IMR-90 (cell line): ENCODE data around the gene SYNPO2.

Experiments
- CTCF ChIP-seq: conservative IDR thresholded peaks from 2 replicates; pipeline ENCODE4 v1.5.1; 2012; ENCODE audit warnings: mild to moderate bottlenecking, low read depth, low read length, improper control_type of control experiment
- SMC3 ChIP-seq: fragments of 150-350 bp; IDR thresholded peaks from 2 replicates; pipeline ENCODE4 v1.6.1; 2016; ENCODE audit warnings: low read depth, mild to moderate bottlenecking, antibody characterized with exemption, low read length, moderate library complexity

DNA sequence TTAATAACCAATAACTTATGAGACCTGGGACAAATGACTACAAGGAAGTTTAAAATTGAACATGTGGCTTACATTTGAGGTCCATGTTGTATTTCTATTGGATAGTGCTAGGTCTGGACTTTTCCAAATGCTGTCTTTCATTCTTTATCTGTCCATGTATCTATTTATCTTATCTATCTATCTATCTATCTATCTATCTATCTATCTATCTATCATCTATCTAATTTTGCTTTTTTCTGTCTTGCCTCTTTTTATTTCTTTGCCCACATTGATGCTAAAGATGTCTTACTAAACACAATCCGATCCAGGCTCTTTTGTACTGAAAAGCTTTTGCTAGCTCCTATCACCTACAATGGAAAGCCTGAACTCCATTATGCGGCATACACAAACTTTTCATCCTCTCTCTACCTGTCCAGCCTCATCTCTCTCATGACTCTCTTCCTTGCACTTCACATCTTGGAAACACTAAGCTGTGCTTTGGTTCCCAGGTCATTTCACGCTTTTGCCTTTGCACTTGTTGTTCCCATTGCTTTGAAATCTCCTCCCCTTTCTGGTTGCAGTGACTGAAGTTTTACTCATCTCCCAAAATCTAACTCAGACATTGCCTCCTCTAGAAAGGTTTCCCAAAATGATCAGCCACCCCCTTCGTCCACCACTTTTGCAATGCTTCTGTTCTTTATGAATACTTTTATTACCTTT, 107.2 kb downstream of the SYNPO2 start:
- TF ChIP-seq CTCF (no peak), SMC3 (no peak)
